ENCODE measurements around the gene DDX31. TPM values are rescaled to one million over a fixed set of nuclear protein-coding genes. Genes with fewer than 3 reads are reported as not detected.
A peak's percentile ranks its signal among the peaks of the same experiment; 100 is the strongest.

DDX31 gene
- total RNA-seq, 4 donors from 2014 or later, result 6.1 to 30.1 (median 9.8) TPM

DNA sequence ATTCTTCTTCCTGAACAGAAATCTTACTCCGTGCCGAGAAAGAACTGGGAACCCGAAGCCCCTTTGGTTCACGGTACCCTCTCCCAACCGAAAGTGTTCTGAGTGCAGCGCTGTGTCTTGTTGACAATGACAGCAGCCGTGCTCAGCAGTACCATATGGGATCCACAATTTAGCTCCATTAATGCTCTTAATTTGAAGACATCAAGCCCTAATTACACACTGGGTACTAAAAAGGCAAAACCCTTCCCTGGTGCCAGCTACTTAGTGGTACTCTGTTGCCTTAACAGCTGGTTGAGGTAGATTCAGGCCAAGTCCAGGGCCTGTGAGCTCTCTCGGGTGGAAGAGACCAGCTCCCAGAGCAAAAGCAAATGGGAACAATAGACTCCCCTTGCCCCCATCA is 24.5 kb downstream of the DDX31 start:
- no peak overlapping the region for H3K4me3 ChIP-seq
- no peaks in the 10 kb centered on the region for H3K27me3 ChIP-seq
- intact Hi-C loops (cut with DNase I; ENCODE audit: low total_unique reads), result no loop called here
- H3K9me3 ChIP-seq, result no peaks in the 10 kb centered on the region
- peaks cover 0 to 15% (median 9%) of the 10 kb centered on the region in 4 donors for H3K4me1 ChIP-seq
- 97% methylated on average over 8 of the region's 8 CpGs; no CpG with 5 or more reads in 1 of the 2 donors for WGBS, 2 donors (ENCODE audit: low coverage in 1 of 2)
- in situ Hi-C loops (cut with MboI; ENCODE audit: low pct_ligation_motif_present in 1 of 4, low pct_unique_long_range_greater_than_20kb in 1 of 4, low sequenced_read_pairs in 3 of 4), result no loop called here
- no peak overlapping the region for H3K27ac ChIP-seq
- no peak for DNase-seq
- TF ChIP-seq POLR2A (IDR thresholded peaks at IDR 0.05) (no peak), POLR2AphosphoS5 (IDR thresholded peaks at IDR 0.05) (no peak), EP300 (IDR thresholded peaks at IDR 0.05; ENCODE audit: low read depth) (no peak)
- TF ChIP-seq, protein P1, sequence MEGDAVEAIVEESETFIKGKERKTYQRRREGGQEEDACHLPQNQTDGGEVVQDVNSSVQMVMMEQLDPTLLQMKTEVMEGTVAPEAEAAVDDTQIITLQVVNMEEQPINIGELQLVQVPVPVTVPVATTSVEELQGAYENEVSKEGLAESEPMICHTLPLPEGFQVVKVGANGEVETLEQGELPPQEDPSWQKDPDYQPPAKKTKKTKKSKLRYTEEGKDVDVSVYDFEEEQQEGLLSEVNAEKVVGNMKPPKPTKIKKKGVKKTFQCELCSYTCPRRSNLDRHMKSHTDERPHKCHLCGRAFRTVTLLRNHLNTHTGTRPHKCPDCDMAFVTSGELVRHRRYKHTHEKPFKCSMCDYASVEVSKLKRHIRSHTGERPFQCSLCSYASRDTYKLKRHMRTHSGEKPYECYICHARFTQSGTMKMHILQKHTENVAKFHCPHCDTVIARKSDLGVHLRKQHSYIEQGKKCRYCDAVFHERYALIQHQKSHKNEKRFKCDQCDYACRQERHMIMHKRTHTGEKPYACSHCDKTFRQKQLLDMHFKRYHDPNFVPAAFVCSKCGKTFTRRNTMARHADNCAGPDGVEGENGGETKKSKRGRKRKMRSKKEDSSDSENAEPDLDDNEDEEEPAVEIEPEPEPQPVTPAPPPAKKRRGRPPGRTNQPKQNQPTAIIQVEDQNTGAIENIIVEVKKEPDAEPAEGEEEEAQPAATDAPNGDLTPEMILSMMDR (IDR thresholded peaks at IDR 0.05), result no peak
- H3K36me3 ChIP-seq, result peaks cover 0 to 36% (median 13%) of the 10 kb centered on the region in 4 donors

DNA sequence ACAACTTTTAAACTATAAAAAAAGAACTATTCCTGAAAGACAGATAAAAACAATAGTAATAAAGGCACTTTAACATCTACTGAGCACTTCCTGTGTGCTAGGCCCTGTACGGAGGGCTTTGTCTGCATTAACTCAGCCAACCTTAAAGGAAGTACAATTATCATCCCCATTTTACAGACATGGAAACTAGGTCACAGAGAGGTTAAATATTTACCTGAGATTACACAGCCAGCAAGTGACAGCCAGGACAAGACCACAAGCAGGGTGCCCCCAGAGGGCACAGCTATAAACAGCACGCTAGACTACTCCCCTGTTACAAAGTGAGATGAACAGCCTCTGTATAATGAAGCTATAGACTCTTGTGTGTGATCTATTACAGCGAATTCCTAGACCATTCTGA is 25.5 kb downstream of the DDX31 start:
- in situ Hi-C loops (cut with MboI; ENCODE audit: low pct_ligation_motif_present in 1 of 4, low pct_unique_long_range_greater_than_20kb in 1 of 4, low sequenced_read_pairs in 3 of 4), result no loop called here
- H3K4me1 ChIP-seq, result peaks cover 0 to 21% (median 10%) of the 10 kb centered on the region in 4 donors
- intact Hi-C loops (cut with DNase I; ENCODE audit: low total_unique reads), result no loop called here
- no peaks in the 10 kb centered on the region for H3K9me3 ChIP-seq
- DNase-seq, result no peak
- TF ChIP-seq POLR2AphosphoS5 (IDR thresholded peaks at IDR 0.05) (no peak), EP300 (IDR thresholded peaks at IDR 0.05; ENCODE audit: low read depth) (no peak), POLR2A (IDR thresholded peaks at IDR 0.05) (no peak)
- TF ChIP-seq, protein P1 (IDR thresholded peaks at IDR 0.05), result no peak
- H3K27ac ChIP-seq, result no peak overlapping the region
- H3K36me3 ChIP-seq, result peaks cover 0 to 36% (median 14%) of the 10 kb centered on the region in 4 donors
- WGBS, 2 donors (ENCODE audit: low coverage in 1 of 2), result 36 to 75% methylated on average over 1 to 3 of the region's 3 CpGs
- no peak overlapping the region for H3K4me3 ChIP-seq
- no peaks in the 10 kb centered on the region for H3K27me3 ChIP-seq

- 83 to 85% methylated on average over 4 of the region's 4 CpGs for WGBS, 2 donors (ENCODE audit: low coverage in 1 of 2)
- TF ChIP-seq POLR2A (IDR thresholded peaks at IDR 0.05), result no peak
- no peak for TF ChIP-seq EP300 (IDR thresholded peaks at IDR 0.05; ENCODE audit: low read depth)
- TF ChIP-seq POLR2AphosphoS5 (IDR thresholded peaks at IDR 0.05), result no peak
- TF ChIP-seq, protein P1 (IDR thresholded peaks at IDR 0.05), result no peak
- no peaks in the 10 kb centered on the region for H3K9me3 ChIP-seq
- in situ Hi-C loops (cut with MboI; ENCODE audit: low pct_ligation_motif_present in 1 of 4, low pct_unique_long_range_greater_than_20kb in 1 of 4, low sequenced_read_pairs in 3 of 4), result no loop called here
- H3K27ac ChIP-seq, result no peak overlapping the region
- peaks cover 0 to 23% (median 10%) of the 10 kb centered on the region in 4 donors for H3K4me1 ChIP-seq
- peaks cover 0 to 25% (median 12%) of the 10 kb centered on the region in 4 donors for H3K36me3 ChIP-seq
- DNase-seq, result no peak
- no peak overlapping the region for H3K4me3 ChIP-seq
- intact Hi-C loops (cut with DNase I; ENCODE audit: low total_unique reads), result no loop called here
- no peaks in the 10 kb centered on the region for H3K27me3 ChIP-seq
Observed at GRCh38 chr9:132641216-132641615, 28.6 kb downstream of the DDX31 start.

- intact Hi-C loops (cut with DNase I; ENCODE audit: low total_unique reads), result no loop called here
- Histone ChIP-seq H3K27me3 (no peaks in the 10 kb centered on the region), H3K9me3 (no peaks in the 10 kb centered on the region), H3K4me3 (no peak overlapping the region), H3K4me1 (peaks cover 0 to 23% (median 10%) of the 10 kb centered on the region in 4 donors), H3K36me3 (peaks cover 0 to 12% (median 3%) of the 10 kb centered on the region in 4 donors), H3K27ac (peak overlapping the region; percentile 13 to 53 (median 43))
- peak; percentile 45 for TF ChIP-seq POLR2A (IDR thresholded peaks at IDR 0.05)
- no peak for TF ChIP-seq EP300 (IDR thresholded peaks at IDR 0.05; ENCODE audit: low read depth)
- TF ChIP-seq POLR2AphosphoS5 (IDR thresholded peaks at IDR 0.05), result peak; percentile 12 to 24 (median 22)
- 56 to 57% methylated on average over 3 to 5 of the region's 5 CpGs for WGBS, 2 donors (ENCODE audit: low coverage in 1 of 2)
- in situ Hi-C loops (cut with MboI; ENCODE audit: low pct_ligation_motif_present in 1 of 4, low pct_unique_long_range_greater_than_20kb in 1 of 4, low sequenced_read_pairs in 3 of 4), result no loop called here
- DNase-seq, result peak; percentile 66
Observed at GRCh38 chr9:132639322-132639721, 30.5 kb downstream of the DDX31 start.

GRCh38 chr9:132638240-132638639 is 31.5 kb downstream of the DDX31 start:
- in situ Hi-C loops (cut with MboI; ENCODE audit: low pct_ligation_motif_present in 1 of 4, low pct_unique_long_range_greater_than_20kb in 1 of 4, low sequenced_read_pairs in 3 of 4) (no loop called here), intact Hi-C loops (cut with DNase I; ENCODE audit: low total_unique reads) (no loop called here)
- H3K36me3 ChIP-seq, result peaks cover 0 to 11% (median 3%) of the 10 kb centered on the region in 4 donors
- no peak for TF ChIP-seq POLR2A (IDR thresholded peaks at IDR 0.05)
- TF ChIP-seq, protein P1 (IDR thresholded peaks at IDR 0.05), result no peak
- H3K4me1 ChIP-seq, result peaks cover 0 to 26% (median 11%) of the 10 kb centered on the region in 4 donors
- H3K27me3 ChIP-seq, result no peaks in the 10 kb centered on the region
- H3K4me3 ChIP-seq, result no peak overlapping the region
- H3K27ac ChIP-seq, result no peak overlapping the region
- 84% methylated on average over 2 to 5 of the region's 5 CpGs for WGBS, 2 donors (ENCODE audit: low coverage in 1 of 2)
- DNase-seq, result no peak
- H3K9me3 ChIP-seq, result no peaks in the 10 kb centered on the region
